Urothelium cell line (cell line): ENCODE measurements around the gene GAP43.

ENCODE experiments used
- DNase-seq: peaks from one replicate; pipeline ENCODE4 v3.0.0; 2011; ENCODE audit warnings: low spot score, mixed read lengths
- FAIRE-seq: peaks from 2 replicates; lab custom pipeline; 2011; peaks lifted over from hg19 to GRCh38; lab: Jason Lieb, UNC

GAP43 gene

GRCh38 chr3:115627180-115628074, 4.1 kb downstream of the GAP43 start:
- FAIRE-seq (no peak), DNase-seq (no peak)

DNA sequence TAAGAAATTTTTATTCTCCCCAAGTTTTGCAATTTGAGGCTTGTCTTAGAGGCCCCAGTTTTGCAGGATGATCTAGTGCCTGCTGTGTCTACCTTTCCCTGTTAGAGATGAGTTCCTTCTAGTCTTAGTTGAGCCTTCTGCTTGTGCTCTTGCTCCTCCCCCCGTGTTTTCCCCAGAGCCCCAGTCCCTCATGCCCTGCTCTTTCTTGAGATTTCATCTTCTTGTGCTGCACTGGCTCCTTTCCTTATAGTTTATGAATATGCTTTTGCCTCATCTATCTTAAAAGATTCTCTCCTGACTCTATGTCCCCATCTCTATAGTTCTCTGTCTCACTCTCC, 4.7 kb downstream of the GAP43 start:
- DNase-seq: no peak

GRCh38 chr3:115630850-115631249, 7.5 kb downstream of the GAP43 start:
- FAIRE-seq (peak; percentile 52), DNase-seq (no peak)

More for the DNA sequence above, 4.7 kb downstream of the GAP43 start:
- no peak for FAIRE-seq

- DNase-seq (no peak), FAIRE-seq (peak; percentile 13)
These were observed 8.7 kb downstream of the GAP43 start for GRCh38 chr3:115632026-115632425.

DNA sequence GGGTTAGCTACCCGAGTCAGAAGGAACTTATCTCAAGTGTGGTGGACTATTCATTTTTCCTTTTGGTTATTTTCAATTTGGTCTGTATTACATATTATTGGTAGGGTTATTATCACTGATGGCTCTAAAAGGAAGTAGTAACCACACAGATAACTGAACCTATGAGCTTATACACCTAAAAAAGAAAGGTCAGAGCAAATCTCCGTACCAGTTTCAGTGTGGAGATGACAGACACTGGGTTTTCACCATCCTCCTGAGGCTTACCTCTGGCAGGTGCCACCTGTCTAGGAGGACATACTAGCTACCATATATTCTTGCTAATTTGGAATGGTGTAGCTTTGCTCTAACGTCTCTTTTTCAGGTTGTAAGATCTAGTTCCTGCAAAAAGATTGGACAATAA, 10.2 kb downstream of the GAP43 start:
- FAIRE-seq (peak; percentile 52), DNase-seq (no peak)

- DNase-seq (no peak), FAIRE-seq (no peak)
These were observed 10.7 kb downstream of the GAP43 start for GRCh38 chr3:115634052-115634451.

DNA sequence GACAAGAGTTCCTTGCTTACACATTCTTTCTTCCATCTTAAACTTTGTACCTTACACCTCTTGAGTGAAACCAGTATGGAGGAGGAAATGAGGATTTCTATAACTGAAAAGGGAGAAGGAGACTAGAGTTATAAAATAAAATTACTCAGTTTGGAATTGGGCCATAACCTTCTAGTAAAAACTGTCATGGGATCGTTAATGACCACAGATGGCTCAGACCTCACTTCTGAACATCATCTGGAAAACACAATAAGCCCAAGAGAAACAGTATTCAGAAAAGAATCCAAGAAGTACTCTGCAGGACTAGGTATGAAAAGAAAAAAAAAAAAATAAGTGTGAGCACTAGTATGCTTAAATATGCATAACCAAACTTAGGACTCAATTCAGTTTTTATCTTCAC, 12.1 kb downstream of the GAP43 start:
- DNase-seq (no peak), FAIRE-seq (no peak)

DNA sequence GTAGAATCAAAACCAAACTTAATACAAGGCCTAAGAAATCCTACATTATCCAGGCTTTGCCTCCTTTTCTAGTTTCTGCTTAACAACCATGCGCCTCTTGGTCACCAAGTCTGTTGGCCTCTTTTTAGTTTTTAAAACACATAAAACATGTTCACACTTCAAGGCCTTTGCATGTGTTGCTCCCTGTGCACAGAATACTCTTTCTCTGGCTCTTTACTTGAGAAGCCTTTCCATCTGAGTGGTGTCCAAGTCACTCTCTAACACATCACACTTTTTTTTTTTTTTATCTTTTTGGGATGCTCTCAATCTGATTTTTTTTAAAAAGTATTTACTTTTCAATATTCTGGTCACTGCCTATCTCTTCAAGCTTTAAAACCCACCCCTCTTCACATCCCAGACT, 14.9 kb downstream of the GAP43 start:
- DNase-seq (no peak), FAIRE-seq (no peak)

GRCh38 chr3:115638991-115639390, 15.7 kb downstream of the GAP43 start:
- DNase-seq (no peak), FAIRE-seq (peak; percentile 9)

DNA sequence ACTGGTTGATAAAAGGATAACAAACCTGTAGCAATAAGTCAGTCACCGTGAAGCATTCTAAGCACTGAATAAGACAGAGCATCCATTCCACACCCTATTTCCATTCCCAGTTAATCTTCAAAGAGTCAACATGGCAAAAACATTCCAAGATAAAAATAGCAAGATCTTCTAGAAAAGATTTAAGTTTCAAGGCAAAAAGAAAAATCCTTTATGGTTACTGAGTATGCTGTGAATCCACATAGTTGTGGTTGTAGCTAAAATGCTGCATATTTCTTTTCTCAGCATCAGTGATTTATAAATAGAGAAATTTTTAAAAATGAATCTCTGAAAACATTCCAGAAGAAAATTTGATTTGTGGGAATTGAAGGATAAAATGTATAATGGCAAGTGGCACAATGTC, 21.1 kb downstream of the GAP43 start:
- no peak for FAIRE-seq

DNA sequence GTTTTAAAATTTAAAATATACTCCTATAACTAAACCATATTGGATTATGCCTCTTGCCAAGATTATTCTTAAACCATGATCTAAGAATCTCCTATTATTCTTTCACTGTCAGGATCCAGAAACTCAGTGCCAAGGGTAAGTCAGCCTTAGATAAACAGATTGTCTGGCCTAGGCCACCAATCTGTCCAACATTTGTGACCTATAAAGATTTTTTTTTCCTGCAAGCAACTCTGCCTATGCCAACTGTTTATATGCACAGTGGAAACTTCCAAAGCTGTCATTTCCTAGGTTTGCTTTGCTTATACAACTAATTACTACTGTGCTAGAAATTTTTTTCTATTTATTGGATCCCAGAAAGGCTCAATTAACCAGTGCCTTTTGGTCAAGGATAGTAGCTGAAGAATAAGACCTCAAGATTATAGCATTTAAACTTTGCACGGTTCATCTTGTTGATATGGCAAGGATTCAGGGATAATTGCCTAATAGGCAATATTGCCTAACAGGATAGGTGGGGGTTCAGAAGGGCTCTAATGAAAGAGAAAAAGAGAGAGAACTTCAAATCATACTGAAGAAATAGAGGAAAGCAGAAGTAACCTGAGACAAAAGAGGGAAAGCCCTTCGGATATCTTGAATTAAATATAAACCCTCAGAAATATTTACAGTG, 22.8 kb downstream of the GAP43 start:
- no peak for DNase-seq
- FAIRE-seq: no peak

More for the DNA sequence above, 21.1 kb downstream of the GAP43 start:
- no peak for DNase-seq

DNA sequence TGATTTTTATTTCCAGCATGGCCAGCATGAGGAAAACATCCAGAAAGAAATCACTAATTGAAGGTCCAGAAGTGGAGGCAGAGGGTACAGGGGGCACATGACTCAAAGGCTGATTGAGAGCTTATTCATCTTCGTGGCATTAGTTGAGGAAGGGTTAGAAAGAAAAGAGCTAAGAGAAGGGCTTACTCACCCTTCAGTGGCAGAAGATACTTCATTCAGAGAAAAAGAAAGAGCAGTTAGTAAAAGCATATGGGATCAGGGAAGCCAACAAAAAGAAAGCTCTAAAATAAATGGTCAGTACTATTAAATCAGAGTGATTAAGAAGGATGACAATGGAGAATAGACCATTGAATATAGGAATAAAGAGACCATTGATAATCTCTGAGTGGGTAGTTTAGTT, 25.2 kb downstream of the GAP43 start:
- no peak for FAIRE-seq

DNA sequence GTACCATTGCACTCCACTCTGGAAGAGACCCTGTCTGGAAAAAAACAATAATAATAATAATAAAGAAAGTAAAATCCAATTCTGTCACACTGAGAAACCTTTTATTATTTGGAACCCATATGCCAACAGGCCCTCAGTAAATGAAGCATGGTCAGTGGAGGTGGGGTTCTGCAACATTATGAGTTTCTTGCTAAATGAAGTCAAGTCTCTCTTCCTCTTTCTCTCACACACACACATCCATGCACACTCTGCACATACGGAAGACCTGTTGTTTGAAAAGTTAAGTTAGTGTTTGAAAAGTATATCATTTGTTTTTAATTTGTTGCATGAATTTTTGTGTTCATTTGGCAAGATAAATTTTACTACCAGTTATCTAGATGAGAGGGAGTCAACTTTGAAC, 27.8 kb downstream of the GAP43 start:
- FAIRE-seq: no peak
- DNase-seq: no peak

More for the DNA sequence above, 25.2 kb downstream of the GAP43 start:
- DNase-seq: no peak

DNA sequence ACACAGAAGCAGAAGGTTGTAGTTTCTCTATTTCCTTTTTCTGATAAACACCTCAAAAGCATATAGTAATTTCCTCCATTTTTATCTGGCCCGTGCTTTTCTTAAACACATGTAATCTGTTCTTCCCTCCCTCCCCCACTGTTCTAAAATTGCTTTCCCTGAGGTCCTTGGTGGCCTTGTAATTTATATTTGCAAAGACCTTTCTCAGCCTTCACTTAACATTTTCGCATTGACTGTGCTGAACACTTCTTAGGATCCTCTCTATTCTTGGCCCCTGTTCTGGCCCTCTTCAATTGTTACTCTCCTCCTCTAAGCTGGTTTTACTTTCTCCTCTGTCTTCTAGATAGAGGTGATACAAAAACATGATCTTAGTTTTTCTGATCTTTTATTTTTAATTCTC, 28.3 kb downstream of the GAP43 start:
- no peak for DNase-seq
- no peak for FAIRE-seq

DNA sequence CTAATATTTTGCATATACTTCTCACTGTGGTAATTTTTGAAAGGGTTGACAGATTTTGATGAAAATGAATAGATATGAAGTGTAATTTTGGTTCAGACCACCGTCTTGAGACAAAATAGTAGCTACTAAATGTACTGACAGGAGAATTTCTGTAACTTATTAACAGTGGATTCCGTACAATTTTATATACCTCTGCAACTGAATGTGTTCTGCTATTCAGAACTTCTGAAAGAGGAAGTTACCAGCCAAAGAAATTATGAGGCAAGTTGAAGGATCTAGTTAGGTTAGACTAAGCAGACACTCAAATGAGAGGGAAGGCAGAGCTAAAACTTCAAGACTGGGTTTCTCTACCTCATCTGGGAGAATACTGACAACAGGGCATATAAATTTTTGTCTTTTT, 29.4 kb downstream of the GAP43 start:
- DNase-seq (no peak), FAIRE-seq (no peak)

DNA sequence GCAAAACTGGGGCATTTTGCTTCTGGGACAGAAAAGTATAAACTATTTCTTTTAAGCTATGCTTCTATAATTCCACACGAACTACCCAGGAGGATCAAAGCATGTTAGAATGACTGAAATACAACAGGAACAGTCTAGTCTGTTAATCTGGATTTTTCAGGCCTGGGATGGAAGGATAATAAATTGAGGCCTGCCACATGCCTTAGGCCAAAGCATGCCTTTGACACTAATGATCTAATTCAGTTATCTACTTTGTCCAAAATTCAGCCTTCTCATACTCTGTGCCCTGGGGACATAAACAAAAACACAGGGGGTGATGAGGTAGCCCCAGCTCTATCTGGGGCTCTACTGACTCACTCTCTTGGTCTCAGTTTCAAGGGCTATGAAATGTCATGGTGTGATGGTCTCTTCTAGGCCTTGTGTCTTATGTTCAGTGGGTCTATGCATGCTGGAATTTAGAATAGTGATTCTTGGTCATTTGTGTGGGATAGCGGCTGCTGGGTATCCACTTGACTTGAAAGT, 32.5 kb downstream of the GAP43 start:
- no peak for FAIRE-seq
- no peak for DNase-seq

- no peak for DNase-seq
- FAIRE-seq: no peak
These were observed 33.9 kb downstream of the GAP43 start for GRCh38 chr3:115657168-115657567.

DNA sequence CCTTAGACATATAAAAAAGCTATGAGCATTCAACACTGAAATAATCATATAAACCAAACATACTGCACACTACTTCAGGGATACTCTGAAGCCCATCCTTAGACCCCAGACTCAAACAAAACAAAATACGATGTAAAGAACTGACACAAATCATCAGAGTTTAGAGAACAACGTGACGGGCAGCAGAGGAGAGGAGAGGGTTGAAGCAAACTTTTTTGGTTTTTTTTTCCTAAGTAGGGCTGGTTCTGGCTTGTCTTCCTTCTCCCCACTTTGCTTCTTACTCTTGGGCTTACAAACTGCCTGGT, 34.7 kb downstream of the GAP43 start:
- FAIRE-seq: no peak
- DNase-seq: no peak

- FAIRE-seq (peak; percentile 86), DNase-seq (peak; percentile 94)
These were observed 35.2 kb downstream of the GAP43 start for GRCh38 chr3:115658337-115659181.

DNA sequence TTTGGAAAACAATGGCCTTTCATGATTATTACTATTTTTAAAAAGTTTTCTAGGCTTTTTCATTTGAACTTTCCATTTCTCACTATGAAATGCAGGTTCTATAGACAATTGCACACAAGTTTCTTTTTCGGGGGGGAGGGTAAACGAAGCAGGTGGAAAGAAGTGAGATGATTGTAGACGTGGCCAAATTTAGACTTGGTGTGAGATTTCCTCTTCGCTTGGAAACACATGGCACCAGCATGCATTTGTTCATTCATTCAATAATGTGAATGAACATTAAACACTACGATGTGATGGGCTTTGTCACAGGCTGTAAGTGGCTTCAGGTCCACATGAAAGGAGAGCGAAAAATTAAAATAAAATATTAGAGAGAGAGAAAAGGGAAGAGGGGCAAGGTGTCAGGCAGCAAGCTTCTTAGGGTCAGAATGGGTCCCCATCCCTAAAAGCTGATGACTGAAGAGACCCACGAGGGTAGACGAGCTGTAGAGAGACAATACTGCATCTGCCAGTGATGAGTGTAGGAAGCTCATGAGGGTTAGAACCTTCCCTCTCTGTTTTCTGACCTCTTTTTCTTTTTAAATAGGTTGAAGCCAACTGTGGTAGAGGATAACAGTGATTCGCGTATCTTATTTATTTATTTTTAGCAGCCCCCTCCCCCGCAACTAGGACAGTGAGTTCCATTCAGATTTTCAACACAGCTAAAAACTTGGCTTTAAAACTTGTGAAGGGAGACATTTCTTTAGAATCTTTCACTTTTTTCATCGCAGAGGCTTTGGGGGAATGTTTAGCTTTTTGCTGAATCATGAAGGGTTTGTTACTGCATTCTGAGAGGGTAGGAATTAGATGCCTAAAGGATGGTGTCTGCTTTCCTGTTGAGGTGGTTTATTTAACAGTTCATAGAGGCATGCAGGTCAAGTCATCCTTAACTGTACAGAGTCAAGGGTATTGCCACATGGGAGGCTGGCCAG, 36.2 kb downstream of the GAP43 start:
- FAIRE-seq: no peak
- no peak for DNase-seq
